HG02623 (cell line): ENCODE data around the gene CASK.
"Not testable (repeated sequence)": the region's sequence is repeated elsewhere in the genome, so short reads cannot be mapped to it uniquely, and the experiment has no call there.

Experiments
- ATAC-seq: cut with Tn5 transposase; IDR thresholded peaks from one replicate; pipeline ENCODE4 v1.9.1; 2021; ENCODE audit warnings: moderate library complexity; ENCODE audit not compliant: unreplicated experiment

Gene CASK

GRCh38 chrX:41737065-41737464, 186.3 kb downstream of the CASK start:
- ATAC-seq, result no peak

GRCh38 chrX:41734530-41734929, 188.8 kb downstream of the CASK start:
- no peak for ATAC-seq

- peak; percentile 99 for ATAC-seq
Measured at GRCh38 chrX:41733939-41734338, 189.4 kb downstream of the CASK start.

GRCh38 chrX:41732260-41732659, 191.1 kb downstream of the CASK start:
- no peak for ATAC-seq

GRCh38 chrX:41730081-41730480, 193.3 kb downstream of the CASK start:
- ATAC-seq, result no peak

- no peak for ATAC-seq
Measured at GRCh38 chrX:41728125-41728524, 195.2 kb downstream of the CASK start.

GRCh38 chrX:41723826-41724225, 199.5 kb downstream of the CASK start, which contains the start of gene GPR82:
GPR82 (plus strand) TSS chrX:41724181; CDS start chrX:41727027, 2,846 bp downstream.
- ATAC-seq, result no peak

- ATAC-seq, result no peak
Measured at GRCh38 chrX:41722816-41723618, 200.3 kb downstream of the CASK start.

- ATAC-seq, result no peak
Measured at GRCh38 chrX:41722214-41722613, 201.1 kb downstream of the CASK start.

GRCh38 chrX:41721590-41721989, 201.8 kb downstream of the CASK start:
- ATAC-seq, result no peak

- peak; percentile 83 for ATAC-seq
Measured at GRCh38 chrX:41720125-41720779, 203.1 kb downstream of the CASK start.

GRCh38 chrX:41719610-41720009, 203.7 kb downstream of the CASK start:
- not testable (repeated sequence) for ATAC-seq

- no peak for ATAC-seq
Measured at GRCh38 chrX:41718481-41719235, 204.7 kb downstream of the CASK start.

GRCh38 chrX:41716767-41717473, 206.4 kb downstream of the CASK start:
- ATAC-seq, result no peak

- ATAC-seq, result no peak
Measured at GRCh38 chrX:41716222-41716621, 207.1 kb downstream of the CASK start.

GRCh38 chrX:41711021-41711667, 212.2 kb downstream of the CASK start:
- no peak for ATAC-seq

GRCh38 chrX:41708486-41708885, 214.9 kb downstream of the CASK start:
- no peak for ATAC-seq

GRCh38 chrX:41707218-41707617, 216.1 kb downstream of the CASK start:
- no peak for ATAC-seq

GRCh38 chrX:41705680-41706374, 217.5 kb downstream of the CASK start:
- peak; percentile 83 for ATAC-seq

- no peak for ATAC-seq
Measured at GRCh38 chrX:41705042-41705441, 218.3 kb downstream of the CASK start.
